Central memory CD8-positive, alpha-beta T cell (primary cell): ENCODE data around the gene AKAP7.
"Not testable (repeated sequence)": the region's sequence is repeated elsewhere in the genome, so short reads cannot be mapped to it uniquely, and the experiment has no call there.

Source experiments
- ATAC-seq: fragments of 150-1000 bp; cut with Tn5 transposase; replicated peaks from 2 replicates; pipeline ENCODE4 v1.10.0; 2022; ENCODE audit warnings: mild to moderate bottlenecking, moderate FRiP score, moderate number of reproducible peaks; ENCODE audit not compliant: poor library complexity, severe bottlenecking; ENCODE audit errors: extremely low read depth
- DNase-seq, 2 donors: peaks; one replicate each; pipeline ENCODE4 v3.0.0; 2021; ENCODE audit warnings: low spot score in 2 of 2
- H3K27ac Mint-ChIP-seq: one replicate; pipeline ENCODE4 v1.8.0; 2022; ENCODE audit warnings: low read depth, mild to moderate bottlenecking, moderate library complexity, mixed read lengths
- H3K27me3 Mint-ChIP-seq: one replicate; pipeline ENCODE4 v1.8.0; 2022; ENCODE audit warnings: mixed read lengths
- H3K36me3 Mint-ChIP-seq: one replicate; pipeline ENCODE4 v1.8.0; 2022; ENCODE audit warnings: mild to moderate bottlenecking, moderate library complexity, mixed read lengths; ENCODE audit not compliant: insufficient read depth
- H3K4me1 Mint-ChIP-seq: one replicate; pipeline ENCODE4 v1.8.0; 2022; ENCODE audit warnings: mixed read lengths
- H3K4me3 Mint-ChIP-seq: one replicate; pipeline ENCODE4 v1.8.0; 2022; ENCODE audit warnings: mild to moderate bottlenecking, moderate library complexity, mixed read lengths
- H3K9me3 Mint-ChIP-seq: one replicate; pipeline ENCODE4 v1.8.0; 2022; ENCODE audit warnings: mixed read lengths

The AKAP7 gene

GRCh38 chr6:131250936-131251335, 115.7 kb downstream of the AKAP7 start:
- no peak for DNase-seq
- peaks cover 3% of the 10 kb centered on the region for H3K36me3 Mint-ChIP-seq
- no peak overlapping the region for H3K4me3 Mint-ChIP-seq
- no peak for ATAC-seq
- H3K9me3 Mint-ChIP-seq, result no peaks in the 10 kb centered on the region
- H3K4me1 Mint-ChIP-seq, result peaks cover 44% of the 10 kb centered on the region
- H3K27ac Mint-ChIP-seq, result no peak overlapping the region
- no peaks in the 10 kb centered on the region for H3K27me3 Mint-ChIP-seq

- Mint-ChIP-seq H3K27me3 (no peaks in the 10 kb centered on the region), H3K36me3 (peaks cover 3% of the 10 kb centered on the region), H3K9me3 (no peaks in the 10 kb centered on the region), H3K27ac (peak overlapping the region; percentile 38), H3K4me1 (peaks cover 39% of the 10 kb centered on the region), H3K4me3 (no peak overlapping the region)
- ATAC-seq, result no peak
- no peak for DNase-seq
These were observed 116.4 kb downstream of the AKAP7 start for GRCh38 chr6:131251590-131252199.

- Mint-ChIP-seq H3K4me3 (no peak overlapping the region), H3K9me3 (no peaks in the 10 kb centered on the region), H3K4me1 (peaks cover 32% of the 10 kb centered on the region), H3K27me3 (no peaks in the 10 kb centered on the region), H3K36me3 (peaks cover 3% of the 10 kb centered on the region), H3K27ac (no peak overlapping the region)
- DNase-seq (no peak), ATAC-seq (no peak)
These were observed 120.2 kb downstream of the AKAP7 start for GRCh38 chr6:131255434-131255833.

GRCh38 chr6:131255911-131256310, 120.6 kb downstream of the AKAP7 start:
- no peaks in the 10 kb centered on the region for H3K27me3 Mint-ChIP-seq
- H3K9me3 Mint-ChIP-seq, result no peaks in the 10 kb centered on the region
- DNase-seq, result no peak
- H3K4me1 Mint-ChIP-seq, result peaks cover 28% of the 10 kb centered on the region
- no peak overlapping the region for H3K4me3 Mint-ChIP-seq
- no peak overlapping the region for H3K27ac Mint-ChIP-seq
- H3K36me3 Mint-ChIP-seq, result peaks cover 3% of the 10 kb centered on the region
- ATAC-seq, result no peak

GRCh38 chr6:131257104-131257503, 121.8 kb downstream of the AKAP7 start:
- DNase-seq (no peak), ATAC-seq (no peak)
- Mint-ChIP-seq H3K36me3 (no peaks in the 10 kb centered on the region), H3K4me1 (peaks cover 21% of the 10 kb centered on the region), H3K9me3 (no peaks in the 10 kb centered on the region), H3K27me3 (no peaks in the 10 kb centered on the region), H3K4me3 (no peak overlapping the region), H3K27ac (no peak overlapping the region)

GRCh38 chr6:131258010-131258652, 122.9 kb downstream of the AKAP7 start:
- ATAC-seq (no peak), DNase-seq (no peak)
- Mint-ChIP-seq H3K27me3 (no peaks in the 10 kb centered on the region), H3K4me3 (no peak overlapping the region), H3K9me3 (no peaks in the 10 kb centered on the region), H3K27ac (no peak overlapping the region), H3K4me1 (peaks cover 12% of the 10 kb centered on the region), H3K36me3 (no peaks in the 10 kb centered on the region)

- no peaks in the 10 kb centered on the region for H3K27me3 Mint-ChIP-seq
- no peak for ATAC-seq
- H3K4me1 Mint-ChIP-seq, result peaks cover 12% of the 10 kb centered on the region
- no peaks in the 10 kb centered on the region for H3K36me3 Mint-ChIP-seq
- no peak overlapping the region for H3K4me3 Mint-ChIP-seq
- no peaks in the 10 kb centered on the region for H3K9me3 Mint-ChIP-seq
- DNase-seq, result no peak
- H3K27ac Mint-ChIP-seq, result no peak overlapping the region
These were observed 123.7 kb downstream of the AKAP7 start for GRCh38 chr6:131258816-131259476.

GRCh38 chr6:131260960-131261359, 125.7 kb downstream of the AKAP7 start:
- H3K36me3 Mint-ChIP-seq, H3K4me3 Mint-ChIP-seq, H3K27me3 Mint-ChIP-seq, DNase-seq, H3K27ac Mint-ChIP-seq, H3K4me1 Mint-ChIP-seq, H3K9me3 Mint-ChIP-seq, ATAC-seq: not testable (repeated sequence)

- H3K4me3 Mint-ChIP-seq, result no peak overlapping the region
- H3K4me1 Mint-ChIP-seq, result peaks cover 5% of the 10 kb centered on the region
- no peak overlapping the region for H3K27ac Mint-ChIP-seq
- DNase-seq (no peak), ATAC-seq (no peak)
- no peaks in the 10 kb centered on the region for H3K36me3 Mint-ChIP-seq
- H3K27me3 Mint-ChIP-seq, result no peaks in the 10 kb centered on the region
- H3K9me3 Mint-ChIP-seq, result no peaks in the 10 kb centered on the region
These were observed 126.8 kb downstream of the AKAP7 start for GRCh38 chr6:131262060-131262459.

- H3K36me3 Mint-ChIP-seq, result no peaks in the 10 kb centered on the region
- no peak for DNase-seq
These were observed 130.7 kb downstream of the AKAP7 start for GRCh38 chr6:131265939-131266338.

GRCh38 chr6:131268303-131268702, 133.0 kb downstream of the AKAP7 start:
- peaks cover 2% of the 10 kb centered on the region for H3K36me3 Mint-ChIP-seq
- H3K9me3 Mint-ChIP-seq, result no peaks in the 10 kb centered on the region
- ATAC-seq (no peak), DNase-seq (no peak)
- H3K27ac Mint-ChIP-seq, result no peak overlapping the region
- H3K4me1 Mint-ChIP-seq, result peaks cover 11% of the 10 kb centered on the region
- no peaks in the 10 kb centered on the region for H3K27me3 Mint-ChIP-seq
- no peak overlapping the region for H3K4me3 Mint-ChIP-seq

More at GRCh38 chr6:131265939-131266338, 130.7 kb downstream of the AKAP7 start:
- Mint-ChIP-seq H3K4me3 (no peak overlapping the region), H3K27ac (no peak overlapping the region), H3K4me1 (peaks cover 5% of the 10 kb centered on the region), H3K9me3 (no peaks in the 10 kb centered on the region), H3K27me3 (no peaks in the 10 kb centered on the region)
- no peak for ATAC-seq

GRCh38 chr6:131269565-131270391, 134.5 kb downstream of the AKAP7 start:
- Mint-ChIP-seq H3K27me3 (no peaks in the 10 kb centered on the region), H3K36me3 (peaks cover 2% of the 10 kb centered on the region), H3K4me1 (peaks cover 17% of the 10 kb centered on the region), H3K27ac (no peak overlapping the region), H3K9me3 (no peaks in the 10 kb centered on the region), H3K4me3 (no peak overlapping the region)
- ATAC-seq (no peak), DNase-seq (no peak)
